Osteoblast (primary cell): ENCODE measurements around the gene CLCA2. TPM values are rescaled to one million over a fixed set of nuclear protein-coding genes. Genes with fewer than 3 reads are reported as not detected.

Experiments used
- DNase-seq: peaks from one replicate; pipeline ENCODE4 v3.0.0; 2011; ENCODE audit warnings: low spot score, mixed read lengths; ENCODE audit not compliant: insufficient read length; ENCODE audit errors: missing footprints
- H2AFZ ChIP-seq: 2 replicates; pipeline ENCODE4 v1.6.0; 2011; ENCODE audit warnings: mild to moderate bottlenecking, low read length
- H3K27ac ChIP-seq: 2 replicates; pipeline ENCODE4 v1.5.1; 2011; ENCODE audit warnings: mild to moderate bottlenecking, low read depth, low read length, moderate library complexity
- H3K27me3 ChIP-seq: 2 replicates; pipeline ENCODE4 v1.6.0; 2012; ENCODE audit warnings: mild to moderate bottlenecking, control low read depth, inconsistent platforms, low read length, moderate library complexity; ENCODE audit not compliant: insufficient read depth
- H3K36me3 ChIP-seq: 2 replicates; pipeline ENCODE4 v1.5.1; 2011; ENCODE audit warnings: mild to moderate bottlenecking, low read length, control low read depth, moderate library complexity; ENCODE audit not compliant: insufficient read depth
- H3K4me1 ChIP-seq: 2 replicates; pipeline ENCODE4 v1.5.1; 2011; ENCODE audit warnings: mild to moderate bottlenecking, low read length, control low read depth, moderate library complexity; ENCODE audit not compliant: insufficient read depth
- H3K4me2 ChIP-seq: 2 replicates; pipeline ENCODE4 v1.6.0; 2011; ENCODE audit warnings: mild to moderate bottlenecking, low read length; ENCODE audit not compliant: insufficient read depth
- H3K4me3 ChIP-seq: fragments of 200-600 bp; sonication (generic); 3 replicates; pipeline ENCODE4 v1.5.1; 2012; ENCODE audit warnings: mild to moderate bottlenecking, low read length, inconsistent platforms; ENCODE audit not compliant: insufficient read depth
- H3K79me2 ChIP-seq: 2 replicates; pipeline ENCODE4 v1.6.0; 2012; ENCODE audit warnings: mild to moderate bottlenecking, low read length, control low read depth, inconsistent platforms; ENCODE audit not compliant: insufficient read depth
- H3K9me3 ChIP-seq: 2 replicates; pipeline ENCODE4 v1.5.1; 2011; ENCODE audit warnings: low read depth, low read length, control low read depth
- H4K20me1 ChIP-seq: 2 replicates; pipeline ENCODE4 v1.6.0; 2012; ENCODE audit warnings: mild to moderate bottlenecking, low read length, control low read depth; ENCODE audit not compliant: insufficient read depth
- CTCF ChIP-seq: IDR thresholded peaks from 2 replicates; pipeline ENCODE4 v1.5.1; 2011; ENCODE audit warnings: mild to moderate bottlenecking, low read depth, low read length, moderate library complexity; ENCODE audit errors: extremely low read depth
- total RNA-seq: library from RNA; depleted of rRNA; stranded (reverse); fragments of >200 nt; gene quantifications from 2 replicates; pipeline ENCODE4 v1.2.3, GENCODE V29; 2012

Gene CLCA2
- total RNA-seq, 1 donor = 2.2 TPM

- Histone ChIP-seq H2AFZ (no peak overlapping the region), H3K27ac (no peak overlapping the region), H3K27me3 (no peaks in the 10 kb centered on the region), H3K79me2 (no peaks in the 10 kb centered on the region), H3K4me3 (no peak overlapping the region), H4K20me1 (no peaks in the 10 kb centered on the region), H3K9me3 (no peaks in the 10 kb centered on the region), H3K4me2 (no peak overlapping the region), H3K4me1 (peaks cover 7% of the 10 kb centered on the region), H3K36me3 (no peaks in the 10 kb centered on the region)
- no peak for TF ChIP-seq CTCF
- DNase-seq = no peak
Measured at GRCh38 chr1:86481966-86482365, 58.0 kb downstream of the CLCA2 start.

- Histone ChIP-seq H3K36me3 (no peaks in the 10 kb centered on the region), H3K9me3 (no peaks in the 10 kb centered on the region), H4K20me1 (no peaks in the 10 kb centered on the region), H3K79me2 (no peaks in the 10 kb centered on the region), H3K4me3 (no peak overlapping the region), H3K27ac (peak overlapping the region; percentile 63), H3K4me1 (peaks cover 17% of the 10 kb centered on the region), H3K27me3 (no peaks in the 10 kb centered on the region), H2AFZ (peak overlapping the region; percentile 72), H3K4me2 (peak overlapping the region; percentile 42)
- no peak for TF ChIP-seq CTCF
- peak; percentile 90 for DNase-seq
Measured at GRCh38 chr1:86487131-86487810, 63.3 kb downstream of the CLCA2 start.

DNA sequence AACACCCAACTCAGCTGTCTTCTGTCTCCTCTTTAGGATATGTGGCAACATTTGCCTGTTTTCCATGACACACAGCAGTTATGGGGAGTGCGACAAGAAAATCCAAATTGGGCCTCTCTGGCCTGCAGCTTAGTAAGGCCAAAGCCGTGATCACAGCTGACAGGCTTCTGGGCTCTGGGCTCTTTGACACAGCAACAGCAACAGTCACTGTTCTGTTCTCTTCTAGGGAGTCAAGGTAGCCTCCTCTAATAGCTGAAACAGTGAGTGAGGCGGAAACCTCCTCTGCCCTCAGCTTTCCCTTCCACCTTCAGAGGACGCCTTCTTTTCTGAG is 63.8 kb downstream of the CLCA2 start:
- Histone ChIP-seq H3K27me3 (no peaks in the 10 kb centered on the region), H3K4me3 (no peak overlapping the region), H3K4me2 (peak overlapping the region; percentile 42), H3K36me3 (no peaks in the 10 kb centered on the region), H3K79me2 (no peaks in the 10 kb centered on the region), H3K27ac (peak overlapping the region; percentile 63), H3K4me1 (peaks cover 17% of the 10 kb centered on the region), H2AFZ (peak overlapping the region; percentile 72), H3K9me3 (no peaks in the 10 kb centered on the region), H4K20me1 (no peaks in the 10 kb centered on the region)
- no peak for TF ChIP-seq CTCF
- peak; percentile 66 for DNase-seq

DNA sequence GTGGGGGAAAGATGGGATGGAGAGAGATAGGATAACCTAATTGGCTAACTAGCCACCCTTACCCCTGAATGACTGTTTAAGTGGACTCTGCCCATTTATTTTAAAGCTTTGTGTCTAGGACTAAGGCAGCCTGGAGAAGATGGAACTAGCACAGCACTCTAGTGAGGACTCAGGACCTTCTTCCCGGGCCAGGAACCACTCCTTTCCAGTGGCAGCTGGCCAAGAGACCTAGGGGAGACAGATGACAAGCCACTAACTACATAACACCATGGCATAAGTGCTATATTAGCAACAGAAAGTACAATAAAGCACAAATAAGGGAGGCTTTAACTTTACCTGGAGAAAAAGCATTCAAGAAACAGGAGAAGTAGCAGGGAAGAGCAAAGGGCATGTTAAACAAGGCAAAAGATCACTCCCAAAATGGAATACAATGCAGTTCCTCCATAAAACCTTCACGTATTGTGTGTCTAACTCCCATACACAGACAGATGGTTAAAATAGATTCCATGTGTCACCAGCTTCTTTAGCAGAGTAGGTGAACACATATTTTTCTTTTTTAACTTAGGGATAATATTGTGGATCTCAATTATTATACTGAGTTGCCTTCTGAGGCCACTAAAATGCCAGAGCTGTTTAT is 65.4 kb downstream of the CLCA2 start:
- H3K27me3 ChIP-seq = no peaks in the 10 kb centered on the region
- H3K4me3 ChIP-seq = no peak overlapping the region
- TF ChIP-seq CTCF = no peak
- DNase-seq = no peak
- H3K4me2 ChIP-seq = no peak overlapping the region
- no peaks in the 10 kb centered on the region for H3K79me2 ChIP-seq
- no peaks in the 10 kb centered on the region for H4K20me1 ChIP-seq
- no peaks in the 10 kb centered on the region for H3K36me3 ChIP-seq
- no peak overlapping the region for H2AFZ ChIP-seq
- peaks cover 17% of the 10 kb centered on the region for H3K4me1 ChIP-seq
- no peaks in the 10 kb centered on the region for H3K9me3 ChIP-seq
- no peak overlapping the region for H3K27ac ChIP-seq
